HG03159 (cell line): ENCODE measurements around the gene PARVA.

Source experiments
- ATAC-seq: cut with Tn5 transposase; IDR thresholded peaks from one replicate; pipeline ENCODE4 v1.9.1; 2021; ENCODE audit warnings: mild to moderate bottlenecking, moderate library complexity; ENCODE audit not compliant: unreplicated experiment

Gene PARVA

DNA sequence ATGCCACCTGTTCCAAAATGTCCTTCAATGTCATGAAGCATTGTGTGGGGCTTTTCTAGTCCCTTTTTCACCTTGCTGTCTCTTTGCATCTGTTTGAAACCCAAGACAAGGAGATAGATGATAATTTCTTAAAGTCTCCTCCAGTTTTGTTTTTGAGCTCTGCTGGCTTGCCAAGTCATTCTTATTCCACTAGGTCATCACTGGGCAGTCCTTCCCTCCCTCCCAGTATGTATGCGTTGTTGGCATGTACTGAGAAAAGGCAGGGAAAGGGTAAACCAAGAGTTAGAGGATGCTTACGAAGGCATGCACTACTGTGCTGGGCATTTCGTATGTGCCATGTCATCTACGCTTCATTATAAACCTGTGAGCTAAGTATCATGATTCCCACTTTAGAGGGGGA, 78.6 kb downstream of the PARVA start:
- no peak for ATAC-seq

DNA sequence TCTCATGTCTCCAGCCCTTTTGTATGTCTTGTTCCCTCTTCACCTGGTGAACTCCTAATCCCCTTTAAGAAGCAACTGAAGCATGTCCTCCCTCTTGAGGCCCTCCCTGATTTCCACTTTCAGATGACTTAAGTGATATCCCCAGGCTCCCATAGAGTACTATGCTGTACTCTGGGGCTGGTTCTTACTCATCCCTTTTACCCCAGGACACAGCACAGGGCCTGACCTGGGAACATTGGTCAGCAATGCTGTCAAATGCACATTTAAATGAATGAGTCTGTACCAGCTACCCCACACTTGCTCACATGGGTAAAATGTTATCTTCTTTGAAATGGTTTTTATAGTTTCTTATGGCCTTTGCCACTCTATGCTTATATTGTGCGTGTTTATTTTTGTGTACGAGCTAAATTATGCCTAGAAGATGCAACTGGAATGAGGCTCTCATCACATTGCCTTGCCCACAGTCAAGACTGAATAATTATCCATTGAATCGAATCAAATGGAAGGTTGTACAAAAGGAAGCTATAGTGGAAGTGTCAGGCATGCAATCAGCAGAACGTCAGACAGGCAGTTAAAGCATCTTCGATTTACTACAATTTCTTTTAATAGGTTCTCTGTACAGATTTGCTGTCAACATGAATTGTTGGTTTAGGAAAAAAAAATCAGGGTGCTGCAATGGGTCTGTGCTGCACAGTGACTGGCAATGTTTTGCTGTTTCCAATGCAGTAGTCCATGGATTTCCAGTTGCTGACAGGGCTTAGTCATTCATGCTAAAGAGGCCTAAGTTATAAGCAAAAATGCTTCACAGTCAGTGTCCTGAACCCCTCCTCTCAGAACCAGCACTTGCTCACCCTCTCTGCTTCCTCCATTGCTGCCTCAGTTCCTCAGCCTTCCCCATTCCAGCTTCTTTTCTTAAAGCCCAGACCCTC, 79.5 kb downstream of the PARVA start:
- ATAC-seq: no peak

DNA sequence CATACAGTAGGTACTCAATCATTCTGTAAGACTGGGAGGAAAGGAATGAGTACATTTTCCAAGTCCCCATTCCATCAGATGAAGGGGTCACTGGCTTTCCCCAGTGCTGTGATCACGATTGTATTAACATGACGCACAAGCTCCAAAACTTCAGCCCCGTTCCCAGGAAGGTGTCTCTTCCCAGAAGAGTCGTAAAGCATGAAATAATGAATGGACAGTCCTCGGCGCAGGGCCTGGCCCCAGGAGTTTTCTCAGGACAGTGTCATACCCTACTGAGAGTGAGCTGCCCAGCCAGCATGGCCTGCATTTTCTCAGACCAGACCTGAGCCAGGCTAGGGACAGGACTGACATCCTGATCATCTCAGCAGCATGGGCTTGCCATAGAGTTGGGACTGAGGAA, 80.7 kb downstream of the PARVA start:
- no peak for ATAC-seq

DNA sequence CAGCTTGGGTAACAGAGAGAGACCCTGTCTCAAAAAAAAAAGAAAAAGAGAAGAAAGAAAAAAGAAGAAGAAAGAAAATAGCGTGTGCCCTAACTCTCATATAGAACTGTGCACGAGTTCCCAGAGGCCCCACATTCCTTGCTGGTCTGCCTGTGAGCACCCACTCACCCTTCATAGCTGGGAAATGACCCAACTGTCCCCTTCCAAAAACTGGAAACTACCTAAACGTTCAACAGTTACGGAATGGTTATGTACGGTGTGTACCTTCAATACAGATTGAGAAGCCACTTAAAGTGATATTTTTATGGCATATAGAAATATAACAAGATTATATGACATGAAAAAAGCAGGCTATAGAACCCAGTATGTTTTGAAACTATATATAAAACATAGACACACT, 82.0 kb downstream of the PARVA start:
- no peak for ATAC-seq

DNA sequence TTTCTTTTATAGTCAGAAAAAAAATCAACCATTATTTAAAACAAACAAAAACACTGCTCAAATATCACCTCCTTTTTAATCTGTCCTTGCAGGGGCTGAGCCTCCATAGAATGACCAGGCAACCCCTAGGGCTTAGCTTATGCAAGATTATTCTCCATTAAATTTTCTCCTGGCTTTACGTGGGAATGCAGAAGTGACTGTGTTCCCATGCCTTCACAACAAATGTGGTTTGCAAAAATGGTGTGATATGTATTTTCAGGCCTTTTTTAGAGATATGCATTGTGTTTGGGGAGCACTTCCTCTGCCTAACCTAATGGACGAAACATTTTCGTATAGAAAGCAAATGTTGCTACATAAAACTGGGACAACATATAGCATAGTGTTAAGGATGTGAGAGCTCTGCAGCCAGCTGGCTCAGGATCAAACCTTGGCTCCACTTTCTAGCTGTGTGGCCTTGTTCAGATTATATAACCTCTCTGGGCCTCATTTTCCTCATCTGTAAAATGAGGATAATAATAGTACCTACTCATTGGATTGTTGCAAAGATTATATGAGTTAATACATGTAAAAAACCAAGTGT, 82.6 kb downstream of the PARVA start:
- no peak for ATAC-seq

DNA sequence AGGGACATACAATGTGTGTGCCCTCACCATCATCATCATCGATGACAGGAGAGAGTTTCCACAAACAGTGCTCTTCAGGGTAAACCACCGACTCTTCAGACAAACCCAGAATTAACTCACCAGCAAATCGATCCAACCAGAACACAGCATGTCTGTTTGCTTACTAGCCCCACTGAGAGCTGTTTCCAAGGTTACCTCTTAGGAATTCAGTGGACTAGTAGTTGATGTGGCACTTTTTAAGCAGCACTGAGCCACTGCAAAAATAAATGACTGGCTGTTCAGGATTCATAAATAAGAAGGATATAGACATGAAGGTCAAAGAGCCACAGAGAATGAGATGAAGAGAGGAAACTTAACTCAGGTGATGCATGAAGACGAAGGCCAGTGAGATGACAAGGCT, 83.1 kb downstream of the PARVA start:
- no peak for ATAC-seq

DNA sequence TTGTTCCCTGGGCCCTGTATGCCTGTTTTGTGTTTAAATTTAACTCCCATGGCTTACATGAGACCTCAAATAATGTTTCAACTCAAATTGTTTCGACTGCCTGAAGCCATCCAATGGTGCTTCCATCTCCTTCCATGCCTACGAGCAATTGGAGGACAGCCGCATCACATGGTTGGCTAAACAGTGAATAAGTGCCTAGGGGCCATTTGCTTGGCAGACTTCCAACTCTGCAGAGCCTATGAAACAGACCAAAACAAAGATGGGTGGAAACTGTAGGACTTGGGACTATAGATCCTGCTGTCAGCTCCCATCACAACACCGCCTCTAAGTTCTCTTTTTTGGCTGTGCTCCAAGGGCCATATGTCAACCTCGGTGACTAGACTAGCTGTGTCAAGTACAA, 84.1 kb downstream of the PARVA start:
- ATAC-seq: no peak

DNA sequence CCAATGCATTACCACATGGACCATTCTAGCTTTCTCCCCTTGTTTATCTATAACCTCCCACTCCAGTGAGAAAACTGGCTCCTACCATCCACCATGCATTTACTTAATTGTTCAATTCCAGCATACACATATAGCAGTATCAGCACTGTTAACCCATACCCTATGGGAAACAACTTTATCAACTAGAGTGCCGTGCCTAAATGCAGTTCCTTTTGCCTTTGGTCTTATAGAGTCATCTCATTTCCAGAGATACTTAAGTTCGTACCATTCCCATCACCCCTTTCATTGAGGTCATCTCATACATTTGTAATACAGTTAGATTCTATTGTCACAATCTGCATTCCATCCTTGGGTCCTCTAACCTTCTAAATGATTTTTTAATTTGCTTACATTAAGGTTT, 86.9 kb downstream of the PARVA start:
- no peak for ATAC-seq

DNA sequence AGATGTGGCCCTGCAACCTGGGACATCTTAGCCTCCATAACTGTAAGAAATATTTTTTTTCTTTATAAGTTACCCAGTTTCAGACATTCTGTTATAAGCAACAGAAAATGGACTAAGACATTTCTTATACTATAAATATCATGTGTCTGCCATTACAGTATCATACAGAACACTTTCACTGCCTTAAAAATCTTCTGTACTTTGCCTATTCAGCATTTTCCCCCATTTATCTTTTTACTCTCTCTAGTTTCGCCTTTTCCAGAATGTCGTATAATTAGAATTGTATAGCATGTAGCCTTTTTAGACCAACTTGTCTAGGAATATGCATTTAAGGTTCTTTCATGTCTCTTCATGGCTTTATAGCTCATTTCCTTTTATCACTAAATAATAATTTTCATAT, 88.0 kb downstream of the PARVA start:
- no peak for ATAC-seq

DNA sequence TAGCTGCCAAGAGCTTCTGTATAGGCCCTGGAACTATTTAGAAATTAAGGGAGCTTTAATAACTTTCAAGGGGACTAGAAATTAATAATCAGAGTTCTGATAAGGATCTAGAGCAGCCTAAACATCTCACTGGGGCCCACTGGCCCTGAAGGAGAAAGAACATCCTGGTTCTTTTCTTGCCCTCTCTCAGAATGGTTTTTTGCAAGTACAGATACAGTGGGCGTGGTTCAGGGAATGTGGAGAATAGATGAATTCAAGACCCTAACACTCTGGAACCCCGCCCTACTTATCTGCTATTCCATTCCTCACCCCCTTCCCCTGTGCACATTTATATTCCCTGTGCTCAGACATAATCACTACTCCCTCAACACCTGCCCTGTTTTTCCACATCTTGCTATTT, 90.2 kb downstream of the PARVA start:
- no peak for ATAC-seq

DNA sequence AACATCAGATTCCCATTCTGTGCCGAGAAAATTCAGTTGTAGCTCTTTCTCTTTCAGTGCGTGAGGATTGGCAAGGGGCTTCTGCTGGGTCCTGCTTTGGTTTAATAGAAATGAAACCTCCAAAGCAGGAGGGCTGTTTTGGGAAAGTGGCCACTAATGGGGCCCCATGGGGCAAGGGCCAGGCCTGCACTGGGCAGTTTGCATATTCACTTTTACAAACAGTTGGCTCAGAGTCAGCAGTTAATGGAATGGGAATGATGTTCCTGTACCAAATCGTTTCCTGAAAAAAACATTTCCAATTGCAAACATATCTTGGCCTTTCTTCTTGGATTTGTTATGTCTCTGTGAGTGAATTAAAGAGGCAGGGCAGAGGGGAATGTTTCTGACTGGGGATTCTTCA, 92.1 kb downstream of the PARVA start:
- ATAC-seq: no peak

DNA sequence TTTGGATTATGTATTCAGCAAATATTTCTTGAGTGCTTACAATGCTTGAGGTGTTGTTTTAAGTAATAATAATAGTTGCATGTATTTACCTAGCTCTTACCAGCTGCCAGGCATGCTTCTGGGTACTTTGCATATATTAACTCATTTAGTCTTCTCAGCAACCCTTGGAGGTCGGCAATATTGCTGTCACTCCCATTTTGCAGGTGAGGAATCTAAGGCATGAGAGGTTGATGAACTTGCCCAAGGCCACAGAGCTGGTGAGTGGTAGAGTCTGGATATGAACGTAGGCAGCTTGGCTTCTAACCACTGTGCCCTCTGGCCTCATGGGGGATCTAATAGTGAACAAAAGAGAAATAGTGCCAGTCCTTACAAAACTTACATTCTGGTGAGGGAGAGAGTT, 92.9 kb downstream of the PARVA start:
- no peak for ATAC-seq

DNA sequence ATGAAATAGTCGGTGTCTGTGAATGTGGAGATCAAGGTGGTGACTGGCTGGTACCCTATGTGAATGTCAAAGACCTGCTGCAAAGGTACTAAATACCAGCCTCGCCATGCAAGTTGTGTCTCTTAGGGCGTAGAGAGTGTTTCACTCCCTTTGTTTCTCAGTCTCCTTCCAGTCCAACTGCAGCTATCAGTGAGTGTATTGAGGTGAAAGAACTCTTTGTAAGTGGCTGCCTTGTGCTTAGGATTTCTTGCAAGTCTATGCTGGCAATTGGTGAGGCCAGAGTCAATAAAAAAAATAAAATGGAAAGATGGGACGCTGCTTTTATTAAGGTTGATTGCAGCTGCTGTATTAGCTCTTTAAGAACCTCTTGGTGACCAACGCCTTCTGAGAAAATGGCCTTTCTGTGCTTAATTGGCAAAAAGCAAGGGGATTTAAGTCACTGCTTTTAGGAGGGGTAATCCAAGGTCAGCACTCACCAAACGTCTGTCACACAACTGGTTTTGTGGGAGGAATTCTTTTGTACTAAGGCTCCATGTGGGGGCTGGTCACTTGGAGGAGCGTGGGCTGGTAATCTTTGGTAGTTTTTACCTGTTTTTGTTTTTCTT, 95.1 kb downstream of the PARVA start:
- ATAC-seq: no peak

DNA sequence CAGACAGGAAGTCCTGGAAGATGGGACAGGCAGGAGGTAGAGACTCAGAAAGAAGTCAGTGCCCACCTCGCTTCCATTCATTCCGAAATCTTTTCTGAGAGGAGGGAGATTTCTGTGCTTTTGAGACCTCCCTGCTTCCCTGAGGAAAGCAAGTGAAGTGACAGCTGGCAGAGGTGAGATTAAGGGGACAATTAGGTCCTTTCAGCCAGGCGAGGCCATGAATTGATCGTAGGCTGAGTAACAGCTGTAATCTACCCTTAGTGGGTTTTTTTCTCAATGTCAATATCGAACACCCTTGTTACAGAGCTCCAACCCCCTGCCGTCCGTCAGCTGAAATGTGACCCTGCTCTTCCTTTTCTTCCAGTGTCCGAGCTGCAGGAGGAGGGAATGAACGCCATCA, 96.0 kb downstream of the PARVA start:
- no peak for ATAC-seq

DNA sequence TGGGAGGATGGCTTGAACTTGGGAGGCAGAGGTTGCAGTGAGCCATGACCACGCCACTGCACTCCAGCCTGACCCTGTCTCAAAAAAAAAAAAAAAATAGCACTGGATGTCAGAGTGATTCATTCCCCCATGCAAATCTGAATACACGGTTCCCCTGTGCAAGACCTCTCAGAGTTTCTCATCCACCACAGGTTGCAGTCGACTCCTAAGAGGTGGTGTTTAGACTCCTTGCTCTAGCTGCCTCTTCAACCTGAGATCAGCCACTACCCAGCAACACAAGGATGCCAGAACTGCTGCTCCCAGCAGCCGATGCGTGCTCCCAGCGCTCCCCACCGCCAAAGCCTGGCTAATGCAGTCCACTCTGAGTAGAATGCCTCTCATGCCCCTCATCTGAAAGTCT, 97.5 kb downstream of the PARVA start:
- no peak for ATAC-seq

DNA sequence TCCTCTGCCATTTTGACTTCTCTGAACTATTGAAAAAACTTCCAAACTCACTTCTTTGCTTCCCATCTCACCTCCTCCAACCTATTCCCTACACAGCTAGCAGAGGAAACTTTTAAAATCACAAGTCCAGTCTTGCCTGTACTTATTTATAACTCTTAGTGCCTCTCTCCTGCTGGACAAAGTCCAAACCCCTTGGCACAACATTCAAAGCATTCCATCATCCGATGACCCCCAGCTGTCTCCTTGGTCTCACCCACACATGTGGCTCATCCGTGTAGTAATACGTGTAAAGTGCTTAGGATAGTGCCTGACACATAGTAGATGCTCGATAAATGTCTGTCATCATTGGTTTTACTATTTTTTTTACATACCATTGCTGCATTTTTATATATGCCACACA, 101.4 kb downstream of the PARVA start:
- ATAC-seq: no peak

DNA sequence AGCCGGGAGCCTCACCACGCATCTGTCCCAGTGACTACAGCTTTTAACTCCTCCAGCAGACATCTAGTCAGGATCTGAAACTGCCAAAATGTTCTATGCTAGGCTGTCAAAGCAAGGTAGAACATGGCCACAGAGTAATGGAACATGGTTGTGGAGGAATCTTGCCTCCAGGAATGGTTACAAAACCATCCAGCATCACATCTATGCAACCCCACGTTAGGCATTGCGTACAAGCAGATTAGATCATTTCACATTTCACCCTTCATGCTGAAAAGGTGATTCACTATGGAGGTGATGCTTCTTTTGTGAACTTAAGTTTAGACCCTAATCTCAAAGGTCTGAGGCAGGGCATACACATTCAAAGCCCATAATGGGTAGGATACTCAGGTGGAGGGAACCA, 103.0 kb downstream of the PARVA start:
- no peak for ATAC-seq

DNA sequence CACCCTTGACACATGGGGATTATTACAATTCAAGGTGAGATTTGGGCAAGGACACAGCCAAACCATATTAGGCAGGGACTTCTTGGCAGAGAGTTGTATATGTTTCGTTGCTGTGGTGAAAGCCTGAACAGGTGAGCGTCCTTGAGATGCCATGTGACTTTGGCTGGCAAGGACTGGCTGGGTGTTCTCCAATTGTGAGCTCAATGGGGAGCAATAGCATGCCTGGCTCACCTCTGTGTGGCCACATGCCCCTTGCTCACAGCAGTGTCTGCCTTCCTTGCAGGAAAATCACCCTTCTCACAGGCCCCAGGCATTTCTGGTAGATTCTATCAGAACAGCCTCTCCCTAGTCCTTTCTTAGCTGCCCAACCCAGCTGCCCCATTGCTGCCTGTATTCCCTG, 105.5 kb downstream of the PARVA start:
- ATAC-seq: no peak

DNA sequence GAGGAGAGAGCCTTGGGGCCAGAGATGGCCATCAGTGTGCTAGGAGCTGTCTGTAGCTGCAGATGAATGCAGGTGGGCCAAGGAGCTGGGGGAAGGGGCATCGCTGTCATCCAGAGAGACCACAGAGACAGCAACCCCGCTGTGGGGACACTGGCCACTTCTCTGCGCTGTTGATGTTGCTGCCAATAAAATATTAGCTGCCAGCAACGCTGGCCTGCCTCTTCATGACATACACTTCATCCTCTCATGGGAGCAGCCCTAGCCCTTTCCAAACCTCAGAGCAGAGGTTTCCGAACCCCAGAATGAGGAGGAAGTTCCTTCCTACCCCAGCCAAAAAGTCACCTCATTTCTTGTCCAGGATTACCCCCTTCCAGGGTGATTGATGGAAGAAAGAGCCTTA, 106.2 kb downstream of the PARVA start:
- no peak for ATAC-seq

DNA sequence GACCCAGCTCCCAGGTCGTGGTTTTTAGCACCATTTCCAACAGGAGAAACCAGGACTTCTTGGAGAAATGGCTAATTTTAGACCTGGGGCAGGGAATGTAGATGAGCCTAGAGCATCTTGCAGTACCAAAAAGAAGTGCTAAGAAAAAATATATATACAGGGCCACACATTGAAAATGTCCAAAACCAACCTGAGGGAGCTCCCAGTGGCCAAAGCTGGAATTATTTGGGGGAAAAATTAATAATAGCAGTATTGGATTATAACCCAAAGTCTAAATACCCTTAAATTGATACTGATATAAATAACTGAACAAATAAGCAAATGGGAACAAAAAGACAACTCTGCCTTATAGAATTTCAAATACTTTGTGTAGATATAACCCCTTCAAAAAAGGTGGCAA, 108.0 kb downstream of the PARVA start:
- no peak for ATAC-seq

DNA sequence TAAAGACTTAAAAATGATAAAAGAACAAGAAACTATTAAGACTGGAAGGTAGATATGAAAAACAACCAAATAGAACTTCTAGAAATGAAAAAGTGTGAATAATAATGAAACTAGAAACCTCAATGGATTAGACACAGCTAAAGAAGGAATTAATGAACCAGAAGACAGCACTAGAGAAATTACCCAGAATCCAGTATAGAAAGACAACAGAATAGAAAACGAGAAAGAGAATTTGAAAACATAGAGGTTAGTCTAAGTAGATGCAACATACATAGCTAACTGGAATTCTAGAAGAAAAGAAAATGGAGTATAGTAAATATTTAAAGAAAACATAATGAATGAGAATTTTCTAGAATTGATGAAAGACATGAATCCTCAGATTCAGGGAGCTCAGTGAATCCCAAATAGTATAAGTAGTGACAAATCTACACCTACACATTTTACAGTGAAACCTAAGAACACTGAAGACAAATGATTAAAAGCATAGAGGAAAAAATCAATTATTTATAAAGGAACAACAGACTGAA, 111.9 kb downstream of the PARVA start:
- ATAC-seq: no peak

DNA sequence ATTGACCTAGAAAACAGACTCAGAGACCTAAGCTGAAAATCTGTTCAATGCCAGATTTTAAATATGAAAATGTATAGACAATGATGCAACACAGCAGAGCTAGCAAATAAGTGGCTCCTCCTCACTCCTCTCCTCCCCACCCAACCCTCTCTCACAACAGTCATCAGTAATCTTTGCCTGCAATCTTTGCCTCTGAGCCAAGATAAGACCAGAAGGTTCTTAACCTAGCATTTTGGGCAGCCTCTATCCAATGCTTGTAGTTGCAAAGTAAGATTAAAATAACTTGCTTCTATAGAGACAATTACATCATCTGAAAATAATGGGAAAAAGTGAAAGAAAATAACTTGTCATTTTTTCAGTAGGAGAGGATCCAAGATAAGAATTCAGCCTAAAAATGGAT, 117.3 kb downstream of the PARVA start:
- ATAC-seq: no peak
